ENCODE measurements around the gene C1orf216. TPM values are rescaled to one million over a fixed set of nuclear protein-coding genes. Genes with fewer than 3 reads are reported as not detected.
"Not testable (repeated sequence)": the region's sequence is repeated elsewhere in the genome, so short reads cannot be mapped to it uniquely, and the experiment has no call there.

Gene C1orf216
- total and polyA plus RNA-seq, 9 donors, result 9.3 to 17.4 (median 11.7) TPM

DNA sequence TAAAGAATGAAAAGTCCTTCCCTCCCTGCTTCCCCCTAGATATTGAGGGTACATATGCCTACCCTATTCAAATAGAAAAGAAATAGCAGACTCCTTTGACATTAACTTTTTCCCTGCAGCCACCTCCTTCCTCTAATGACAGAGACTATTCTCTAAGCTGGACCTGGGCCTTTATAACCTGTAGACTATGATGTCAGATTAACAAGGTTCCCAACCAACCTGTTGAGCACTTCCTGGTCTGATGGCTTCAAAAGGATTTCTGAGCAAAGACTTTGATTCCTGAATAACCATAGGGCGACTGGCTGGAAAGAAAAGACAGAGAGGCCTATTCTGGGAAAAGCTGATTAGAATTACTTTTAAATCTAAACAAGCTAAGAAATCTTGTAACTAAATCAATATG, 18.4 kb upstream of the C1orf216 start:
- H3K4me1 ChIP-seq (ENCODE audit: control insufficient read depth, insufficient read depth, low read length), result no peaks in the 10 kb centered on the region
- no peak for DNase-seq
- H3K36me3 ChIP-seq (ENCODE audit: control insufficient read depth, insufficient read depth, low read length), result peaks cover 12% of the 10 kb centered on the region
- H3K27me3 ChIP-seq (ENCODE audit: control insufficient read depth, insufficient read depth, low read length), result no peaks in the 10 kb centered on the region
- no peak overlapping the region for H3K4me3 ChIP-seq (ENCODE audit: low read length)
- H3K27ac ChIP-seq (ENCODE audit: low read length), result no peak overlapping the region
- WGBS (ENCODE audit: insufficient coverage), result no CpG with 5 or more reads among the region's 1 CpG
- H3K9me3 ChIP-seq (replicated peaks; ENCODE audit: control insufficient read depth, low read depth, low read length), result no peaks in the 10 kb centered on the region

GRCh38 chr1:35727434-35728040, 8.9 kb upstream of the C1orf216 start:
- Histone ChIP-seq H3K9me3 (replicated peaks; ENCODE audit: control insufficient read depth, low read depth, low read length) (no peaks in the 10 kb centered on the region), H3K4me1 (ENCODE audit: control insufficient read depth, insufficient read depth, low read length) (peaks cover 9% of the 10 kb centered on the region), H3K4me3 (ENCODE audit: low read length) (no peak overlapping the region), H3K36me3 (ENCODE audit: control insufficient read depth, insufficient read depth, low read length) (no peaks in the 10 kb centered on the region), H3K27me3 (ENCODE audit: control insufficient read depth, insufficient read depth, low read length) (no peaks in the 10 kb centered on the region), H3K27ac (ENCODE audit: low read length) (no peak overlapping the region)
- no peak for DNase-seq
- 90% methylated on average over 2 of the region's 4 CpGs for WGBS (ENCODE audit: insufficient coverage)

GRCh38 chr1:35726450-35727433, 8.1 kb upstream of the C1orf216 start:
- 66% methylated on average over 3 of the region's 11 CpGs for WGBS (ENCODE audit: insufficient coverage)
- Histone ChIP-seq H3K4me3 (ENCODE audit: low read length) (no peak overlapping the region), H3K27ac (ENCODE audit: low read length) (no peak overlapping the region), H3K36me3 (ENCODE audit: control insufficient read depth, insufficient read depth, low read length) (no peaks in the 10 kb centered on the region), H3K27me3 (ENCODE audit: control insufficient read depth, insufficient read depth, low read length) (no peaks in the 10 kb centered on the region), H3K4me1 (ENCODE audit: control insufficient read depth, insufficient read depth, low read length) (peaks cover 9% of the 10 kb centered on the region), H3K9me3 (replicated peaks; ENCODE audit: control insufficient read depth, low read depth, low read length) (no peaks in the 10 kb centered on the region)
- peak; percentile 72 for DNase-seq

GRCh38 chr1:35725596-35725995, 6.9 kb upstream of the C1orf216 start:
- Histone ChIP-seq H3K4me1 (ENCODE audit: control insufficient read depth, insufficient read depth, low read length) (peaks cover 9% of the 10 kb centered on the region), H3K27me3 (ENCODE audit: control insufficient read depth, insufficient read depth, low read length) (no peaks in the 10 kb centered on the region), H3K36me3 (ENCODE audit: control insufficient read depth, insufficient read depth, low read length) (no peaks in the 10 kb centered on the region), H3K4me3 (ENCODE audit: low read length) (no peak overlapping the region), H3K27ac (ENCODE audit: low read length) (no peak overlapping the region), H3K9me3 (replicated peaks; ENCODE audit: control insufficient read depth, low read depth, low read length) (no peaks in the 10 kb centered on the region)
- DNase-seq, result no peak
- 45% methylated on average over 10 of the region's 10 CpGs for WGBS (ENCODE audit: insufficient coverage)

DNA sequence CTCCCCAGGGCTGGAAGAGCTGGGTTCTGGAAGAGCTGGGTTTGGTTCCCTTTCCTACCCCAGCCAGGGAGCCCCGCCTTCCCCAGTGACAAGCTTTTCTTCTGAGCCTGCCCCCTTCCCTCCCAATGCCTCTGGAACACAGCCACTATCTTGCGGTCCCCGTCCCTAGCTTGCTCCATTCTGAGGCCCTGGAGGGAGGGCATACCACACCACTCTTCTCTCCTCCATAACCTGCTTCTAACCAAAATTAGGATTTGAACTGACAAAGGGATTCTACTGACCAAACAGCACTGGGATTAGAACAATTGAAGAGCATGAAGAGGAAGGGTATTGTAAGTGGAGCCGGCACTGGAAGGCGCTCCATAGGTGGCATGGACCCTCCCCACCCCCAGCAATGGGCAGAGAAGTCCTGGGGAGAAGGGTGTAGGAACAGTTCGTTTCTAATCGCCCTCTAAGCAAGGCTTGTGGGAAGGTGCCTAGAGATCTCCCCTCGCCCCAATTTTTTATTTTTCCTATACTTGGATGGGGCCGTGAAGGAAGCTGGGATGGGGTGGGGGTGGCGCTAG, 690 bp downstream of the C1orf216 start:
- H3K36me3 ChIP-seq (ENCODE audit: control insufficient read depth, insufficient read depth, low read length), result peaks cover 23% of the 10 kb centered on the region
- H3K27ac ChIP-seq (ENCODE audit: low read length), result peak overlapping the region; percentile 87
- no peaks in the 10 kb centered on the region for H3K9me3 ChIP-seq (replicated peaks; ENCODE audit: control insufficient read depth, low read depth, low read length)
- DNase-seq, result peak; percentile 74
- H3K4me3 ChIP-seq (ENCODE audit: low read length), result peak overlapping the region; percentile 62
- H3K27me3 ChIP-seq (ENCODE audit: control insufficient read depth, insufficient read depth, low read length), result no peaks in the 10 kb centered on the region
- WGBS (ENCODE audit: insufficient coverage), result 2% methylated on average over 4 of the region's 10 CpGs
- H3K4me1 ChIP-seq (ENCODE audit: control insufficient read depth, insufficient read depth, low read length), result peaks cover 26% of the 10 kb centered on the region

GRCh38 chr1:35715568-35716002, 3.1 kb downstream of the C1orf216 start:
- no peak overlapping the region for H3K27ac ChIP-seq (ENCODE audit: low read length)
- 17% methylated on average over 12 of the region's 15 CpGs for WGBS (ENCODE audit: insufficient coverage)
- H3K4me3 ChIP-seq (ENCODE audit: low read length), result no peak overlapping the region
- no peaks in the 10 kb centered on the region for H3K27me3 ChIP-seq (ENCODE audit: control insufficient read depth, insufficient read depth, low read length)
- peaks cover 26% of the 10 kb centered on the region for H3K4me1 ChIP-seq (ENCODE audit: control insufficient read depth, insufficient read depth, low read length)
- peak; percentile 77 for DNase-seq
- no peaks in the 10 kb centered on the region for H3K9me3 ChIP-seq (replicated peaks; ENCODE audit: control insufficient read depth, low read depth, low read length)
- H3K36me3 ChIP-seq (ENCODE audit: control insufficient read depth, insufficient read depth, low read length), result peaks cover 23% of the 10 kb centered on the region

GRCh38 chr1:35714921-35715567, 3.6 kb downstream of the C1orf216 start:
- H3K4me3 ChIP-seq (ENCODE audit: low read length), result no peak overlapping the region
- peaks cover 26% of the 10 kb centered on the region for H3K4me1 ChIP-seq (ENCODE audit: control insufficient read depth, insufficient read depth, low read length)
- H3K9me3 ChIP-seq (replicated peaks; ENCODE audit: control insufficient read depth, low read depth, low read length), result no peaks in the 10 kb centered on the region
- no peak for DNase-seq
- H3K36me3 ChIP-seq (ENCODE audit: control insufficient read depth, insufficient read depth, low read length), result peaks cover 23% of the 10 kb centered on the region
- 96% methylated on average over 2 of the region's 2 CpGs for WGBS (ENCODE audit: insufficient coverage)
- H3K27me3 ChIP-seq (ENCODE audit: control insufficient read depth, insufficient read depth, low read length), result no peaks in the 10 kb centered on the region
- H3K27ac ChIP-seq (ENCODE audit: low read length), result no peak overlapping the region

DNA sequence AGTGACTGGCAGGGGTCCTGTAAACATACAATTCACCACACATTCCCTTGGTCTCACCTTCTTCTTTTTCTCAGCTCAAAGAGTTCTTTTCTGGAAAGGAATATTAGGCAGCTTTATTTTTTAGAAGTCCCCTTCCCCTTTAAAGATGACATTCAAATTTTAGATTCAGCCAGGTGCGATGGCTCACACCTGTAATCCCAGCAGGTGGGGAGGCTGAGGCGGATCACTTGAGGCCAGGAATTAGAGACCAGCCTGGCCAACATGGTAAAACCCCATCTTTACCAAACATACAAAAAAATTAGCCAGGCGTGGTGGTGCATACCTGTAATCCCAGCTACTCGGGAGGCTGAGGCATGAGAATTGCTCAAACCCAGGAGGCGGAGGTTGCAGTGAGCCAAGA, 7.6 kb downstream of the C1orf216 start:
- peaks cover 22% of the 10 kb centered on the region for H3K36me3 ChIP-seq (ENCODE audit: control insufficient read depth, insufficient read depth, low read length)
- H3K27me3 ChIP-seq (ENCODE audit: control insufficient read depth, insufficient read depth, low read length), result peaks cover 19% of the 10 kb centered on the region
- not testable (repeated sequence) for H3K9me3 ChIP-seq (replicated peaks; ENCODE audit: control insufficient read depth, low read depth, low read length); DNase-seq; H3K4me3 ChIP-seq (ENCODE audit: low read length); H3K27ac ChIP-seq (ENCODE audit: low read length)
- H3K4me1 ChIP-seq (ENCODE audit: control insufficient read depth, insufficient read depth, low read length), result peaks cover 20% of the 10 kb centered on the region
- whole genome bisulfite sequencing (ENCODE audit: insufficient coverage), result 83% methylated on average over 3 of the region's 5 CpGs

- H3K27ac ChIP-seq (ENCODE audit: low read length), result no peak overlapping the region
- peaks cover 12% of the 10 kb centered on the region for H3K4me1 ChIP-seq (ENCODE audit: control insufficient read depth, insufficient read depth, low read length)
- H3K27me3 ChIP-seq (ENCODE audit: control insufficient read depth, insufficient read depth, low read length), result peaks cover 24% of the 10 kb centered on the region
- no peak for DNase-seq
- no peak overlapping the region for H3K4me3 ChIP-seq (ENCODE audit: low read length)
- peaks cover 4% of the 10 kb centered on the region for H3K36me3 ChIP-seq (ENCODE audit: control insufficient read depth, insufficient read depth, low read length)
- H3K9me3 ChIP-seq (replicated peaks; ENCODE audit: control insufficient read depth, low read depth, low read length), result no peaks in the 10 kb centered on the region
- no CpG with 5 or more reads among the region's 1 CpG for WGBS (ENCODE audit: insufficient coverage)
Measured at GRCh38 chr1:35708952-35709351, 9.7 kb downstream of the C1orf216 start.
